SK-N-SH (cell line): ENCODE results near the gene WFIKKN1.

ENCODE experiments used
- CHD2 ChIP-seq: fragments of 150-350 bp; IDR thresholded peaks from 2 replicates; pipeline ENCODE4 v1.6.1; 2018; ENCODE audit warnings: low read length; ENCODE audit not compliant: partially characterized antibody
- CTCF ChIP-seq: fragments of 200-600 bp; sonication (generic); IDR thresholded peaks from 2 replicates; pipeline ENCODE4 v1.6.1; 2017; ENCODE audit warnings: antibody characterized with exemption, mild to moderate bottlenecking, moderate library complexity
- EZH2phosphoT487 ChIP-seq: fragments of 200-600 bp; sonication (generic); IDR thresholded peaks from 2 replicates; pipeline ENCODE4 v1.6.1; 2017; ENCODE audit warnings: low read depth, mixed run types, mild to moderate bottlenecking, antibody characterized with exemption, moderate library complexity, borderline replicate concordance
- MAX ChIP-seq: IDR thresholded peaks from 2 replicates; pipeline ENCODE4 v1.4.0; 2012; ENCODE audit warnings: low read depth
- MXI1 ChIP-seq: IDR thresholded peaks from 2 replicates; pipeline ENCODE4 v1.6.1; 2012; ENCODE audit warnings: mild to moderate bottlenecking, low read depth, low read length, improper control_type of control experiment
- PBX3 ChIP-seq: IDR thresholded peaks from 2 replicates; pipeline ENCODE4; 2012
- POLR2AphosphoS5 ChIP-seq: IDR thresholded peaks from 2 replicates; pipeline ENCODE4 v1.6.1; 2012; ENCODE audit warnings: low read depth, low read length
- RAD21 ChIP-seq: IDR thresholded peaks from 2 replicates; pipeline ENCODE4 v1.6.1; 2012; ENCODE audit warnings: mild to moderate bottlenecking, low read length
- RCOR1 ChIP-seq: fragments of 150-350 bp; IDR thresholded peaks from 2 replicates; pipeline ENCODE4 v1.6.1; 2017; ENCODE audit warnings: antibody characterized with exemption, low read length
- RFX5 ChIP-seq: IDR thresholded peaks from 2 replicates; pipeline ENCODE4 v1.6.1; 2012; ENCODE audit warnings: mild to moderate bottlenecking, improper control_type of control experiment, low read length
- RXRA ChIP-seq: IDR thresholded peaks from 2 replicates; pipeline ENCODE4 v1.4.0; 2012; ENCODE audit warnings: low read depth, mild to moderate bottlenecking, borderline replicate concordance
- TAF1 ChIP-seq: IDR thresholded peaks from 2 replicates; pipeline ENCODE4 v1.6.1; 2012; ENCODE audit warnings: low read depth, mild to moderate bottlenecking, low read length, moderate library complexity, borderline replicate concordance
- YY1 ChIP-seq: IDR thresholded peaks from 2 replicates; pipeline ENCODE4 v1.4.0; 2012; ENCODE audit warnings: low read depth, mild to moderate bottlenecking

GRCh38 chr16:659618-660017 is 28.8 kb downstream of the WFIKKN1 start:
- TF ChIP-seq CHD2 (no peak), MAX (no peak), TAF1 (no peak), MXI1 (no peak), CTCF (no peak), RCOR1 (no peak), RXRA (no peak), POLR2AphosphoS5 (no peak), RFX5 (no peak), PBX3 (no peak), RAD21 (no peak), YY1 (no peak), EZH2phosphoT487 (no peak)
